Chondrocyte (in vitro differentiated cells): ENCODE results near the gene BBS1. TPM values are rescaled to one million over a fixed set of nuclear protein-coding genes. Genes with fewer than 3 reads are reported as not detected.

Experiments used
- DNase-seq: peaks from one replicate; pipeline ENCODE4 v3.0.0; 2021; ENCODE audit warnings: mixed read lengths, low spot score
- H3K27ac Mint-ChIP-seq: one replicate; pipeline ENCODE4 v1.8.0; 2021; ENCODE audit warnings: mild to moderate bottlenecking, moderate library complexity, mixed read lengths; ENCODE audit not compliant: unreplicated experiment
- H3K27me3 Mint-ChIP-seq: 2 replicates; pipeline ENCODE4 v1.8.0; 2021; ENCODE audit warnings: low read depth, mixed read lengths
- H3K36me3 Mint-ChIP-seq: 2 replicates; pipeline ENCODE4 v1.8.0; 2021; ENCODE audit warnings: low read depth, mixed read lengths
- H3K4me1 Mint-ChIP-seq: 2 replicates; pipeline ENCODE4 v1.8.0; 2021; ENCODE audit warnings: low read depth, mild to moderate bottlenecking, mixed read lengths
- H3K4me3 Mint-ChIP-seq: one replicate; pipeline ENCODE4 v1.8.0; 2021; ENCODE audit warnings: mild to moderate bottlenecking, moderate library complexity, mixed read lengths; ENCODE audit not compliant: unreplicated experiment
- H3K9me3 Mint-ChIP-seq: 2 replicates; pipeline ENCODE4 v1.8.0; 2021; ENCODE audit warnings: low read depth, mixed read lengths
- total RNA-seq: library from RNA; stranded (reverse); gene quantifications from 3 replicates; pipeline ENCODE4 v1.2.1, GENCODE V29; 2021
- TF ChIP-seq, protein P1 (sequence below): fragments of 200-600 bp; sonication (generic); IDR thresholded peaks from 2 replicates; pipeline ENCODE4 v1.5.0; 2021; ENCODE audit warnings: antibody characterized with exemption, mild to moderate bottlenecking, moderate library complexity

The BBS1 gene
- total RNA-seq, 1 donor from 2014 or later, result 20.6 TPM

DNA sequence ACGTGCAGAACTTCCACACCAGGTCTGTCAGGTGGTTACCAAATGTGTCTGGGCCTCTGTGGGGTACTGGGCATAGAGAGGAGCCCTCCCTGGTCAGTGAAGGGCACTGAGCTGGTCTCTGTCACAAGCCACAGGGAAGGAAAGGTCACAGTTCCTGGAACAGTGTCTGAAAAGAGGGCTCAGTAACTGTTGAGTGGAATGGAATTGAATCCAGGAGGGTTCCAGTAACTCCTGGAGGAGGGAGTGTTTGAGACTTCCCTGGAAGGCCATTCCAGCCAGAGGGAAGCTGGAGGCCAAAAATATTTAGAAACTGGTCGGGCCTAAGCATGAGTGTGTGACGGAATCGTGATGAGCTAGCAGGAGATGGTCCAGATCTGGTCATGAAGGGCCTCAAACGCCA, 44.2 kb downstream of the BBS1 start:
- DNase-seq, result no peak
- no peaks in the 10 kb centered on the region for H3K27me3 Mint-ChIP-seq
- no peaks in the 10 kb centered on the region for H3K36me3 Mint-ChIP-seq
- H3K9me3 Mint-ChIP-seq, result no peaks in the 10 kb centered on the region
- no peak overlapping the region for H3K27ac Mint-ChIP-seq
- no peaks in the 10 kb centered on the region for H3K4me1 Mint-ChIP-seq
- no peak overlapping the region for H3K4me3 Mint-ChIP-seq
- TF ChIP-seq, protein P1, sequence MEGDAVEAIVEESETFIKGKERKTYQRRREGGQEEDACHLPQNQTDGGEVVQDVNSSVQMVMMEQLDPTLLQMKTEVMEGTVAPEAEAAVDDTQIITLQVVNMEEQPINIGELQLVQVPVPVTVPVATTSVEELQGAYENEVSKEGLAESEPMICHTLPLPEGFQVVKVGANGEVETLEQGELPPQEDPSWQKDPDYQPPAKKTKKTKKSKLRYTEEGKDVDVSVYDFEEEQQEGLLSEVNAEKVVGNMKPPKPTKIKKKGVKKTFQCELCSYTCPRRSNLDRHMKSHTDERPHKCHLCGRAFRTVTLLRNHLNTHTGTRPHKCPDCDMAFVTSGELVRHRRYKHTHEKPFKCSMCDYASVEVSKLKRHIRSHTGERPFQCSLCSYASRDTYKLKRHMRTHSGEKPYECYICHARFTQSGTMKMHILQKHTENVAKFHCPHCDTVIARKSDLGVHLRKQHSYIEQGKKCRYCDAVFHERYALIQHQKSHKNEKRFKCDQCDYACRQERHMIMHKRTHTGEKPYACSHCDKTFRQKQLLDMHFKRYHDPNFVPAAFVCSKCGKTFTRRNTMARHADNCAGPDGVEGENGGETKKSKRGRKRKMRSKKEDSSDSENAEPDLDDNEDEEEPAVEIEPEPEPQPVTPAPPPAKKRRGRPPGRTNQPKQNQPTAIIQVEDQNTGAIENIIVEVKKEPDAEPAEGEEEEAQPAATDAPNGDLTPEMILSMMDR, result no peak

- Mint-ChIP-seq H3K4me3 (no peak overlapping the region), H3K4me1 (no peaks in the 10 kb centered on the region), H3K27ac (no peak overlapping the region), H3K27me3 (no peaks in the 10 kb centered on the region), H3K9me3 (no peaks in the 10 kb centered on the region), H3K36me3 (no peaks in the 10 kb centered on the region)
- TF ChIP-seq, protein P1, result no peak
- no peak for DNase-seq
These were observed 45.0 kb downstream of the BBS1 start for GRCh38 chr11:66555416-66555815.

DNA sequence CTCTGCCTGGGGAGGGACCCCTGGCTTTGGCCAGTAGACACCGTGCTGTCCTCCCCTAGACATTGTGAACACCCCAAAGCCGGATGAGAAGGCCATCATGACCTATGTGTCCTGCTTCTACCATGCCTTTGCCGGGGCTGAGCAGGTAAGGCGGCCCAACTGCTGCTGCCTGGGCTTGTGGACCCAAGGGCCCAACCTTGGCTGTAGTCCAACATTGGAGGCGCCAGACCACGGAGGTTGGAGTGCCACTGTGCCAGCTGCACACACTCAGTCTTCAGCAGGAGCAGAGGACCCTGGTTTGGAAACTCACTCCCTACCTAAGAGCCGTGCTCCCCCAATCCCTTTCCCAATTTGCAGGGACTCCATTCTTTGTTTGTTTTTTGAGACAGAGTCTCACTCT, 45.7 kb downstream of the BBS1 start:
- Mint-ChIP-seq H3K9me3 (no peaks in the 10 kb centered on the region), H3K27ac (no peak overlapping the region), H3K36me3 (no peaks in the 10 kb centered on the region), H3K4me1 (no peaks in the 10 kb centered on the region), H3K4me3 (no peak overlapping the region), H3K27me3 (no peaks in the 10 kb centered on the region)
- DNase-seq, result no peak
- TF ChIP-seq, protein P1, result no peak

DNA sequence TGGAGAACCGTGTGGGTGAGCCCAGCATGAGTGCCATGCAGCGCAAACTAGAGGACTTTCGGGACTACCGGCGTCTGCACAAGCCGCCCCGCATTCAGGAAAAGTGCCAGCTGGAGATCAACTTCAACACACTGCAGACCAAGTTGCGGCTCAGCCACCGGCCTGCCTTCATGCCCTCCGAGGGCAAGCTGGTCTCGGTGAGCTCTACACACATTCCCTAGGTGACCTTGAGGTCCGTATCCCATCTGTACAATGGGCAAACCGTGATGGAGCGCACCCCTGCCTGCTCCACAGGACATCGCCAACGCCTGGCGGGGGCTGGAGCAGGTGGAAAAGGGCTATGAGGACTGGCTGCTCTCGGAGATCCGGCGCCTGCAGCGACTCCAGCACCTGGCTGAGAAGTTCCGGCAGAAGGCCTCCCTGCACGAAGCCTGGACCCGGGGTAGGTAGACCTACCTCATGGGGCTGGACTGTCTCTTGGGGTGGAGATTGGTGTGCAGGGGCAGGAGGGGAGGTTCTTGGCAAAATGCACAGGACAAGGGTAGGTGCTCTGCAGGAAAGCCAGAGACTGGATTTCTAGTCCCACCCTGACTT, 47.4 kb downstream of the BBS1 start:
- Mint-ChIP-seq H3K4me1 (no peaks in the 10 kb centered on the region), H3K9me3 (no peaks in the 10 kb centered on the region), H3K4me3 (no peak overlapping the region), H3K36me3 (no peaks in the 10 kb centered on the region), H3K27ac (no peak overlapping the region), H3K27me3 (no peaks in the 10 kb centered on the region)
- TF ChIP-seq, protein P1, result no peak
- no peak for DNase-seq

DNA sequence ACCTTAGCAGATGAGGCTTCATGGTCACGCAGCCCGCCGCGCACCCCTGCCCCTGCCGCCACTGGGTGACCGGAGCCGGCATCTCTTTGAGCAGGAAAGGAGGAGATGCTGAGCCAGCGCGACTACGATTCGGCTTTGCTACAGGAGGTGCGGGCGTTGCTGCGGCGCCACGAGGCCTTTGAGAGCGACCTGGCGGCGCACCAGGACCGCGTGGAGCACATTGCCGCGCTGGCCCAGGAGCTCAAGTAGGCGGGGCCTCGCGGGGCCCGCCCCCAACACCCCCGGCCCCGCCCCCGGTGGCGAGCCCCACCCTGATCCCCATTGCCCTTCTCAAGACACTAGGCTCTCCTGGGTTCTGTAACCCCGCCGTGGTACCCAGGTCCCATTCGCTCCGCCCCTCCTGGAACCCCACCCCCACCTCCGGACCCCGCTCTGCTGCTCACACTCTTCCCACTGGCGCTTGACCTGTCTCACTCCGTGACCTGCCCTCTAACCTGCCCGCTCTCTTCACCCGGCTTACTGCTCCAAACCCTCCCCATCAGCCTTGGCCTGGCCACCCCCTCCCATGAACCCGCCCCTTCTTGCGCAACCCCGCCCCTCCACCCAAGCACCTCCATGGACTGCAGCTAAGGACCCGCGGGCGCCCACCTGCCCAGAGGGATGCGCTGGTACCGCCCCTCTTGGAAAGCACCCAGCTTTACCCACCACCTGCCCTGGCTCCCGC, 48.9 kb downstream of the BBS1 start:
- H3K4me1 Mint-ChIP-seq, result no peaks in the 10 kb centered on the region
- no peaks in the 10 kb centered on the region for H3K9me3 Mint-ChIP-seq
- H3K36me3 Mint-ChIP-seq, result no peaks in the 10 kb centered on the region
- DNase-seq, result no peak
- no peak overlapping the region for H3K27ac Mint-ChIP-seq
- TF ChIP-seq, protein P1, result no peak
- H3K27me3 Mint-ChIP-seq, result no peaks in the 10 kb centered on the region
- no peak overlapping the region for H3K4me3 Mint-ChIP-seq
